Hematopoietic multipotent progenitor cell (in vitro differentiated cells): ENCODE results near the gene SDK1. TPM values are rescaled to one million over a fixed set of nuclear protein-coding genes. Genes with fewer than 3 reads are reported as not detected.
"Not testable (repeated sequence)": the region's sequence is repeated elsewhere in the genome, so short reads cannot be mapped to it uniquely, and the experiment has no call there.

ENCODE experiments used
- DNase-seq, 3 donors: peaks; one replicate each; pipeline ENCODE4 v3.0.0-alpha.2; 2011 to 2015; ENCODE audit warnings: low read depth in 2 of 3, low spot score in 2 of 3
- total RNA-seq: library from RNA; depleted of rRNA; stranded (reverse); fragments of >200 nt; gene quantifications from one replicate; pipeline ENCODE4 v1.2.3, GENCODE V29; 2012

Gene SDK1
- total RNA-seq, 1 donor: 0.81 TPM

- peak in 1 of 3 donors; percentile 28 for DNase-seq
These were observed 939.7 kb downstream of the SDK1 start for GRCh38 chr7:4240520-4241303.

GRCh38 chr7:4241304-4241612 is 940.2 kb downstream of the SDK1 start:
- DNase-seq: no peak

- DNase-seq: no peak
These were observed 940.7 kb downstream of the SDK1 start for GRCh38 chr7:4241791-4242190.

GRCh38 chr7:4242706-4243105 is 941.7 kb downstream of the SDK1 start:
- DNase-seq: no peak

- DNase-seq: no peak
These were observed 943.0 kb downstream of the SDK1 start for GRCh38 chr7:4244041-4244440.

- no peak for DNase-seq
These were observed 943.6 kb downstream of the SDK1 start for GRCh38 chr7:4244635-4245034.

GRCh38 chr7:4245135-4245865 is 944.2 kb downstream of the SDK1 start:
- no peak for DNase-seq

GRCh38 chr7:4245866-4246470 is 944.9 kb downstream of the SDK1 start:
- no peak for DNase-seq

GRCh38 chr7:4246536-4246935 is 945.5 kb downstream of the SDK1 start:
- DNase-seq: no peak

GRCh38 chr7:4247106-4247876 is 946.2 kb downstream of the SDK1 start:
- no peak for DNase-seq

GRCh38 chr7:4248295-4248694 is 947.2 kb downstream of the SDK1 start:
- DNase-seq: no peak

GRCh38 chr7:4249241-4249640 is 948.2 kb downstream of the SDK1 start:
- DNase-seq: no peak

- no peak for DNase-seq
These were observed 954.3 kb downstream of the SDK1 start for GRCh38 chr7:4255336-4255735.

GRCh38 chr7:4256286-4256685 is 955.2 kb downstream of the SDK1 start:
- no peak for DNase-seq

- DNase-seq: no peak
These were observed 956.4 kb downstream of the SDK1 start for GRCh38 chr7:4257146-4258111.

- DNase-seq: not testable (repeated sequence)
These were observed 959.1 kb downstream of the SDK1 start for GRCh38 chr7:4260116-4260515.

GRCh38 chr7:4260867-4261600 is 960.0 kb downstream of the SDK1 start:
- no peak for DNase-seq

GRCh38 chr7:4261601-4261960 is 960.5 kb downstream of the SDK1 start:
- DNase-seq: no peak

- not testable (repeated sequence) for DNase-seq
These were observed 963.2 kb downstream of the SDK1 start for GRCh38 chr7:4264206-4264605.
